Activated gamma-delta T cell treated with anti-CD3 and anti-CD28 coated beads, Interleukin-2, amount 50 U/mL, for 16 hours (primary cell): ENCODE results near the gene FAM210B.
"Not testable (repeated sequence)": the region's sequence is repeated elsewhere in the genome, so short reads cannot be mapped to it uniquely, and the experiment has no call there.

Source experiments
- DNase-seq: peaks from one replicate; pipeline ENCODE4 v3.0.0-alpha.2; 2020; ENCODE audit warnings: low read depth

Gene FAM210B

DNA sequence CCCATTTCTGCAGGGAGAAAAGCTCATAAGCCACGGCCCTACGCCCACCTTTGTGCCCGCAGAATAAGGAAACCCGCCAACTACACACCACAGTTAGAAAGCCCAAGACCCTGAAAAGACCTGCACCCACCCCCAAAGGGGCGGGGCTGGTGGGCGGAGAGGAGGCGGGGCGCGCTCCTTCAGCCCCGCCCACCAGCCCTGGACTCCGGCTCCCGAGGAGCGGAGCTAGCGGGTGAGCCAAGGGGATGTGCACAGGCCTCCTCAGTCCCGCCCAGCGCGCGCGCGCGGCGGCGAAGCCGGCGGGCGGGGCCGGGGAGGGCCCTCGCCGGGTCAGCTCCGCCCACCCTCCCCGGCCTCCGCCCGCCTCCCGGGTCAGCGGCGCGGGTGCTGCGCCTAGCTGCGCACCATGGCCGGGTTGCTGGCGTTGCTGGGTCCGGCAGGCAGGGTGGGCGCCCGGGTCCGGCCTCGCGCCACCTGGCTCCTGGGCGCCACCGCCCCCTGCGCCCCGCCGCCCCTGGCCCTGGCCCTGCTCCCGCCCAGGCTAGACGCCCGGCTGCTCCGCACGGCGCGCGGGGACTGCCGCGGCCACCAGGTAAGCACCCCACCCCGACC is at the start of gene FAM210B:
TSS of gene FAM210B (plus strand) at position 375 of the 612 bp plus-strand sequence. CDS start at position 407, 32 bp downstream.
- peak; percentile 62 for DNase-seq

DNA sequence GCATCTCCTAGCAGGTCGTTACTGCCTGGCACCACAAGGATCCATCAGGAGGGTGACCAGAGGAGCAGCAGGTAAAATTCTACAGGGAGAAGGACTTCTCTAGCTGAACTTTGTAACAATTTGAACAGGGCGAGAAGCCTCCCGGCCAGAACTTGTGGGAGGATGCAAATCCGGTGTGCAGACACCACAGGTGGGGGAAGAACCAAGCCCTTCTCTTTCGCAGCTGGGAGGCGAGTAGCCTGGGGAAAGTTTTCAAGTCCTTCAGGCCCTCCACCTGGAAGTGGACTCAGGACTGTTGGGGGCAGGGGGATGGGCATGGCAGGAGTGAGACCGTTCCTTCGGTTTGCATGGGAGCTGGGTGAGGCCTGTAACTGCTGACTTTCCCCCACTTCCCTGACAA is 42.7 kb upstream of the FAM210B start:
- DNase-seq = no peak

DNA sequence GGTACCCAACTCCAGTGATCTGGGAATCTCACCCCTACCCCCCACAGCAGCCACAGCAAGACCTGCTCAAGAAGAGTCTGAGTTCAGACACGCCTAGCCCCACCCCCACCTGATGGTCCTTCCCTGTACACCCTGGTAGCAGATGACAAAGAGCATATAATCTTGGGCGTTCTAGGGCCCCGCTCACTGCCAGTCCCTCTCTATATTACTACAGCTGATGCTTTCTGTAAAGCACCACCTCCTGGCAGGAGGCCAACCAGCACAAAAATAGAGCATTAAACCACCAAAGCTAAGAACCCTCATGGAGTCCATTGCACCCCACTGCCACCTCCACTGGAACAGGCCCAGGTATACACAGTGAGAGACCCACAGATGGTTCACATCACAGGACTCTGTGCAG is 42.3 kb upstream of the FAM210B start:
- no peak for DNase-seq

DNA sequence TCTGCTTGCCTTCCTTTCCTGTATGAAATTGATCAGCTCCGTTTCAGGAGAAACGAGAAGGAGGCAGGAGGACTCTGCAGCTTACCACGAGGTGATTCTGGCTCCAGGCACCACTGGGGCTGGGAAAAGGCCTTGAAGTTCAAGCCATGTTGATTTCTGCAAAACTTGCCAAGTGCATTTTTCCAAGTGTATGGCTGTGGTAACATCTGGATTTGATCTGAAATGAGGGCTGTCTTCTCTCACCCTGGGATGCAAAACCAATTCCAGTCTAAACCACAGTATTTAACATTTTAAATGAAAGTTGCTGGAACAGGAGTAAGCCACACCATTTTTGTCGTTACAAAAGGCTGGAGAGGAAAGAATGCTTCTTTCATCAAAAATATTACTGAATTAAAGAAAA is 36.1 kb upstream of the FAM210B start:
- no peak for DNase-seq

GRCh38 chr20:56323206-56323605 is 35.6 kb upstream of the FAM210B start:
- DNase-seq = no peak

DNA sequence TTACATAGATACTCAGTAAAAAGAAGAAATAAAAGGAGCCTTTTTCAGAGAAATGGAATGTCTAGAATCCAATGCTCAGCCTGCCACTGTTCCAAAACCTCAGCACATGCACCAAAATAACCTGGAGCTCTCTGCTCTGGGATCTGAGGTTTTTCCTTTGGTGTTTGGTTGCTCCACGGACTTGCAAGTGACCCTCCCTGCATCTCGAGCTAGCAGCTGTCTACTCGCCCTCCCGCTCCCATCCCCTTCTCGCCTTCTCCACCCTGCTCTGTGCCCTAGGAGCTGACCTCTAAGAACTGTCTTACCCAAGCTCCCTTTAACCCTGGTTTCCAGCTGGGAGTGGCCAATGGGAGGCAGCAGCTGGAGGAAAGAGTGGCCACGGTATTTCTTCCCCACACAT is 35.1 kb upstream of the FAM210B start:
- no peak for DNase-seq

GRCh38 chr20:56324806-56325205 is 34.0 kb upstream of the FAM210B start:
- no peak for DNase-seq

GRCh38 chr20:56328861-56329260 is 29.9 kb upstream of the FAM210B start:
- no peak for DNase-seq

DNA sequence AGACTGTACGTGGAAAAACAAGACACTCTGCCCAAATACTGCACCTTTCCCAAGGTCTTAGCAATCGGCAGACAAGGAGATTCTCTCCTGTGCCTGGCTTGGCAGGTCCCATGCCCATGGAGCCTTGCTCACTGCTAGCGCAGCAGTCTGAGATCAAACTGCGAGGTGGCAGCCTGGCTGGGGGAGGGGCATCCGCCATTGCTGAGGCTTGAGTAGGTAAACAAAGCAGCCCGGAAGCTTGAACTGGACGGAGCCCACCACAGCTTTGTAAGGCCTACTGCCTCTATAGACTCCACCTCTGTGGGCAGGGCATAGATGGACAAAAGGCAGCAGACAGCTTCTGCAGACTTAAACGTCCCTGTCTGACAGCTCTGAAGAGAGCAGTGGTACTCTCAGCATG is 22.1 kb upstream of the FAM210B start:
- not testable (repeated sequence) for DNase-seq

- DNase-seq = no peak
Measured at GRCh38 chr20:56342783-56343182, 16.0 kb upstream of the FAM210B start.

DNA sequence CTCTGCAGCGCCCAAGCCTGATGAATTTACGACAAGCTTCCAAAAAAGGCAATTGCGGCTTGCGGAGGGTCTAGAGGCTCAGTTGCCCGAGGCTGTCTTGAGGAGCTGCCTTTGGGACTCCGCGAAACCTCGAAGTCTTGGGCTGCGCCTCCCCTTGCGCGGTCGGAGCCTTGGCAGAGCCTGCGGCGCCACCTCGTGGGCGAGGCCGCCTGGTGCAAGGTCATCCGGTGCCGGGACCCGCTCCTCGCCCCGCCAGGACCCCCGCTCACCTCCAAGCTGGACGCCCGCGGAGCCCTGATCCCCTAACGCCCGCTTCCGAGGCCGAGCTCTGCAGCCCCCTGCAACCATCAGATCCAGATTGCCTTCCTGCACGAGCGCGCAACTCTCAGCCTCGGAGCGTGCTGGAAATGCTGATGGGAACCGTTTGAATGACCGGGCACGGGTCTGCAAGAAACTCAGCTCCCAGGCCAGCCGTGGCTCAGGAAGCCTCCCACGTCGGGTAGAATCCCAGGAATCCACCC is 14.9 kb upstream of the FAM210B start:
- DNase-seq = no peak

- no peak for DNase-seq
Measured at GRCh38 chr20:56345911-56346310, 12.9 kb upstream of the FAM210B start.

GRCh38 chr20:56347628-56348304 is 11.0 kb upstream of the FAM210B start:
- no peak for DNase-seq

- no peak for DNase-seq
Measured at GRCh38 chr20:56348305-56348693, 10.5 kb upstream of the FAM210B start.

DNA sequence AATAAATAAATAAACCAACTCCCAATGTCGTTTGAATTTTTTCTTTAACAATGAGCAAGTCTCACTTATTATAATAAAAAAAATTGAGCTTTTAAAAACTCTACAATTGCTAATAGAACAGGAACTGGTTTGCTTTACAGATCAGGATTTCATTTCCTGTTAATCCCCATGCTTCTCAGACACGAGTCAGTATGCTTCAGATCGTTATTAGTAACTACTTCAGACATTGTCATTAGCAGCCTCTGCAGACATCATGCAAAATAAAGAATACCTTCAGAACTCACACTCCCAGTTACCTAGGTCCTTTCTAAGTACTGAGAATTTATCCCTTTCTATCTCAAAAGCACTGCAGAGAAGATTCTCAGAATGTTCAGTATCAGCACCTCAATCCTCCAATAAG is 10.0 kb upstream of the FAM210B start:
- no peak for DNase-seq

DNA sequence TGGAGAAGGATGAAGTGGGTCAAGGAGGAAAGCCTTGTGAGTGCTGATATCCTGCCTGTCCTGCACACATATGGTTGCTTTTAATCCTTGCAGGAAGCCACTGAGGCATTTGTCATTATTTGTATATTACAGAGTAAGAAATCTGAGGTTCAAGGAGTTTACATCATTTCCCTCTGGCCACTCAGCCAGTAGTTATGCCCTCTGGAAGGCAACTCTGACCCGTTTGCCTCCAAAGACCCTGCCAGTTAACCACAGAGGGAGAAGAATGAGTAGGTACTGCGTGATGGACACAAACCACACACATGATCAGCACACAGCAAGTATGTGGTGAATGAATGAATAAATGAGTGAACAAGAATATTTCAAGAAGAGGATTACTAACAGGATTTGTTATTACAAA is 7.9 kb upstream of the FAM210B start:
- no peak for DNase-seq

DNA sequence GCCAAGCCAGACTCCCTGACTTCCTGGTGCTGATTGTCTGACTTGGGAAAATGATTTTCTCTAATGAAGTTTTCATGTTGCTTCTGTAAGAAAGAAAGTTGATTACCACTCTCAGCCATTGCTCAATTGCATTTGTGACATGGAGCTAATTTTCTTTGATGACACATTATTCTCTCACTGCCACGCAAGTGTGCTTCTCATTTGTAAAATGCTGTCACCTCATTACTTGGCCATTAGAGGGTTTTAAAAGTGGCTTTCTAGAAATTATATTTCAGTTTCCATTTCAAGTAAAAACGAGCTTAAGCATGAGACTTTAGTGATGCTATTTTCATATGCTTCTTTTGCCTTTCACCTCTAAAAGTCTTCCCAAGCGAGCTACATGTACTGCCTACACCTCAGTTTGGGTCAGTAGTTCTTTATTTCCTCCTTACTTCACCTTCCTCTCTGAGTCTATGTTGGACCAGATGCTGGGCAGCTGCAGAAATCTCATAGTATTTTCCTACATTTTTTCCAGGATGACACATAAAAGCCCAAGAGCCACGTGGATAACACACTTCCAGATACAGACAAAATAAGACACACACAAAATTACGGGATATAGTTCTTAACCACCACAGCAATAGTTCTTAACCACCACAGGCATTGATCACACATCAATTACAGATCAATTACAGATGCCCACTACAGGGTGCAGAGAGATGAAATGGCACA is 6.3 kb upstream of the FAM210B start:
- no peak for DNase-seq

GRCh38 chr20:56353356-56353755 is 5.4 kb upstream of the FAM210B start:
- no peak for DNase-seq

GRCh38 chr20:56358070-56358469 is 704 bp upstream of the FAM210B start:
- no peak for DNase-seq

- DNase-seq = no peak
Measured at GRCh38 chr20:56359212-56360132, 698 bp downstream of the FAM210B start.

- DNase-seq = no peak
Measured at GRCh38 chr20:56360133-56360907, 1.5 kb downstream of the FAM210B start.

GRCh38 chr20:56360908-56361205 is 2.1 kb downstream of the FAM210B start:
- DNase-seq = no peak
